ENCODE data around the gene MAP4K2.

GRCh38 chr11:64754919-64755662 lies 47.9 kb downstream of the MAP4K2 start:
- TF ChIP-seq, protein P1, sequence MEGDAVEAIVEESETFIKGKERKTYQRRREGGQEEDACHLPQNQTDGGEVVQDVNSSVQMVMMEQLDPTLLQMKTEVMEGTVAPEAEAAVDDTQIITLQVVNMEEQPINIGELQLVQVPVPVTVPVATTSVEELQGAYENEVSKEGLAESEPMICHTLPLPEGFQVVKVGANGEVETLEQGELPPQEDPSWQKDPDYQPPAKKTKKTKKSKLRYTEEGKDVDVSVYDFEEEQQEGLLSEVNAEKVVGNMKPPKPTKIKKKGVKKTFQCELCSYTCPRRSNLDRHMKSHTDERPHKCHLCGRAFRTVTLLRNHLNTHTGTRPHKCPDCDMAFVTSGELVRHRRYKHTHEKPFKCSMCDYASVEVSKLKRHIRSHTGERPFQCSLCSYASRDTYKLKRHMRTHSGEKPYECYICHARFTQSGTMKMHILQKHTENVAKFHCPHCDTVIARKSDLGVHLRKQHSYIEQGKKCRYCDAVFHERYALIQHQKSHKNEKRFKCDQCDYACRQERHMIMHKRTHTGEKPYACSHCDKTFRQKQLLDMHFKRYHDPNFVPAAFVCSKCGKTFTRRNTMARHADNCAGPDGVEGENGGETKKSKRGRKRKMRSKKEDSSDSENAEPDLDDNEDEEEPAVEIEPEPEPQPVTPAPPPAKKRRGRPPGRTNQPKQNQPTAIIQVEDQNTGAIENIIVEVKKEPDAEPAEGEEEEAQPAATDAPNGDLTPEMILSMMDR (IDR thresholded peaks at IDR 0.05): no peak
- no peak for TF ChIP-seq POLR2A (IDR thresholded peaks at IDR 0.05)

Measured in uterus (tissue), 2 donors.